ENCODE results near the gene CEP170B.

CEP170B gene

GRCh38 chr14:104872469-104873341 is 7.6 kb downstream of the CEP170B start:
- no peak for TF ChIP-seq NFIC (IDR thresholded peaks at IDR 0.05)
- no peak for TF ChIP-seq EGR1 (IDR thresholded peaks at IDR 0.05)
- TF ChIP-seq FOXM1 (IDR thresholded peaks at IDR 0.05; ENCODE audit: borderline replicate concordance, low read depth): no peak
- no peak for TF ChIP-seq EP300 (IDR thresholded peaks at IDR 0.05; ENCODE audit: borderline replicate concordance)
- TF ChIP-seq ZBTB7A (IDR thresholded peaks at IDR 0.05; ENCODE audit: low read depth): no peak
- TF ChIP-seq, protein P1, sequence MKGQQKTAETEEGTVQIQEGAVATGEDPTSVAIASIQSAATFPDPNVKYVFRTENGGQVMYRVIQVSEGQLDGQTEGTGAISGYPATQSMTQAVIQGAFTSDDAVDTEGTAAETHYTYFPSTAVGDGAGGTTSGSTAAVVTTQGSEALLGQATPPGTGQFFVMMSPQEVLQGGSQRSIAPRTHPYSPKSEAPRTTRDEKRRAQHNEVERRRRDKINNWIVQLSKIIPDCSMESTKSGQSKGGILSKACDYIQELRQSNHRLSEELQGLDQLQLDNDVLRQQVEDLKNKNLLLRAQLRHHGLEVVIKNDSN (IDR thresholded peaks at IDR 0.05): no peak
- TF ChIP-seq TEAD4 (IDR thresholded peaks at IDR 0.05): no peak
- TF ChIP-seq MAX (IDR thresholded peaks at IDR 0.05): no peak
- TF ChIP-seq YY1 (IDR thresholded peaks at IDR 0.05; ENCODE audit: low read depth): no peak
- TF ChIP-seq RAD21 (IDR thresholded peaks at IDR 0.05; ENCODE audit: low read depth): no peak
- TF ChIP-seq TCF12 (IDR thresholded peaks at IDR 0.05; ENCODE audit: low read depth): no peak
- TF ChIP-seq CREB1 (IDR thresholded peaks at IDR 0.05; ENCODE audit: low read depth): no peak
- no peak for TF ChIP-seq REST (IDR thresholded peaks at IDR 0.05; ENCODE audit: low read depth)
- TF ChIP-seq TAF1 (IDR thresholded peaks at IDR 0.05; ENCODE audit: low read depth): no peak

DNA sequence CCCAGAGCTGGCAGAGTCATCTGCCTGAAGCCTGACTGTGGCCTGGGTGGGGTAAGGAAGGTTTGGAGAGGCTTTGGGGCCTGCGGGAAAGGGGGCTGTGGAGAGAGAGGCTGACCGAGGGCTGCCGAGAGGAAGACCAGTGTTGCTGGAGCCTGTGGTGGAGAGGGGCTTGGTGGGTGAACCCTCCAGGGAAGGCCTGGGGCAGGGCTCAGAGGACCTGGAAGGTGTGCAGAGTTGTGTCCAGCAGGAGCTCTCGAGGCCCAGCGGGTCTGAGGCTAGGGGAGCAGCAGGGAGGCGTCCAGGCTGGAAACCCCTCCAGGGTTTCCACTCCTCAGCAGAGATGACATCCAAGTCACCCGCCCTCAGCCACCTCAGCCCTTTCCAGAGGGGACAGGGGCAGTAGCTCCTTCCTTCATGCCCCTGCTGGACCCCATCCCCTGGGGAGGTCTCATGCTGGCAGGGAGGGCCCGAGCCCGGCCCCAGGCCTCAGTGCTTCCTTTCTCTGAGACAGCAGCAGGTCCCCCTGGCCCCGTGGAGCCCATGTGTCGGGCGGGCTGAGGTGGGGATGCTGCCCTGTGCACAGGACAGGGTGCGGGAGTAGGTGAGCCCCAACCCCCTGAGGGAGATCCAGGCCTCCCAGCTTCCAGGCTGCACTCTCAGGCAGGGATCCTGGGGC is 8.4 kb downstream of the CEP170B start:
- TF ChIP-seq CEBPB (IDR thresholded peaks at IDR 0.05): no peak
- TF ChIP-seq CREB1 (IDR thresholded peaks at IDR 0.05; ENCODE audit: low read depth): no peak
- TF ChIP-seq FOXM1 (IDR thresholded peaks at IDR 0.05; ENCODE audit: borderline replicate concordance, low read depth): no peak
- TF ChIP-seq EGR1 (IDR thresholded peaks at IDR 0.05): no peak
- TF ChIP-seq MAX (IDR thresholded peaks at IDR 0.05): no peak
- TF ChIP-seq ZBTB7A (IDR thresholded peaks at IDR 0.05; ENCODE audit: low read depth): no peak
- TF ChIP-seq, protein P1 (IDR thresholded peaks at IDR 0.05): no peak
- no peak for TF ChIP-seq YY1 (IDR thresholded peaks at IDR 0.05; ENCODE audit: low read depth)
- no peak for TF ChIP-seq REST (IDR thresholded peaks at IDR 0.05; ENCODE audit: low read depth)
- no peak for TF ChIP-seq TCF12 (IDR thresholded peaks at IDR 0.05; ENCODE audit: low read depth)
- no peak for TF ChIP-seq EP300 (IDR thresholded peaks at IDR 0.05; ENCODE audit: borderline replicate concordance)
- no peak for TF ChIP-seq RAD21 (IDR thresholded peaks at IDR 0.05; ENCODE audit: low read depth)
- TF ChIP-seq NFIC (IDR thresholded peaks at IDR 0.05): no peak
- TF ChIP-seq TAF1 (IDR thresholded peaks at IDR 0.05; ENCODE audit: low read depth): no peak

GRCh38 chr14:104874110-104874531 is 9.1 kb downstream of the CEP170B start:
- TF ChIP-seq EP300 (IDR thresholded peaks at IDR 0.05; ENCODE audit: borderline replicate concordance) (no peak), YY1 (IDR thresholded peaks at IDR 0.05; ENCODE audit: low read depth) (no peak), EGR1 (IDR thresholded peaks at IDR 0.05) (no peak), CREB1 (IDR thresholded peaks at IDR 0.05; ENCODE audit: low read depth) (no peak), RAD21 (IDR thresholded peaks at IDR 0.05; ENCODE audit: low read depth) (no peak), TAF1 (IDR thresholded peaks at IDR 0.05; ENCODE audit: low read depth) (no peak)

DNA sequence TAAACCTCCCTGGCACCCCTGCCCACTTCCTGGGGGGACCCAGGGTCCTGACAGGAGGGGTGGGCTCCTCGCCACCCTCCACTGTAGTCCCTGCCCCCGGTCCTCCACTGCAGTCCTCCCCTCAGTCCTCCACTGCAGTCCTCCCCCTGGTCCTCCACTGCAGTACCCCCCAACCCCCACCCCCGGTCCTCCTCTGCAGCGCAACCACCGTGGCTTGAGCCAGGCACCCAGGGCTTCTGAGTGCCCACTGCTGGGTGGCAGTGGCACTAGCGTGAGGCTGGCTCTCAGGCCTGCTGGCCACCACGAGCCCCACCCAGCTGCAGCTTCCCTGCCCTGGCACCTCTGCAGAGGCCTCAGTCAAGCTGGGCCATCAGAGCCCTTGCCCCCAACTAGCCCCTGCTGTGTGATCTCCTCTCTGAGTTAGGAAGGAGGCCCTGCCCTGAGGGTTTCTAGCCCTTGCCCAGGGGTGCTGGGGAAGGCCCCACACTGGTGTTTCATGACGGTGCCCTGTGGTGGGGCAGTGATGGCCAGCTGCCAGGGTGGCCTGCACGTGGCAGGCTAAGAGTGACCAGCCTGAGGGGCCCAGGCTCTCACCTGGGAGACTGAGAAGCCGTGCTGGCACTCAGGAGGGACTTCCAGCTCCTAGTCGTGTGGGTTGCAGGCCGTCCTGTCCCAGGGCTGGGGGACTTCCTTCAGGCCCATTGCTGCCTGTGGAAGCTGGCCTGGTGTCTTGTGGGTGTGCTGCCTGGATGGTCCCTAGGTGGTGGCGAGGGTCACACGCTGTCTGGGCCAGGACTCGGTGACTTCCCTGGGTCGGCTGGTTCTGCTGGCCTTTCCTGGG is 9.7 kb downstream of the CEP170B start:
- TF ChIP-seq MAX (IDR thresholded peaks at IDR 0.05) (no peak), RAD21 (IDR thresholded peaks at IDR 0.05; ENCODE audit: low read depth) (no peak), EP300 (IDR thresholded peaks at IDR 0.05; ENCODE audit: borderline replicate concordance) (no peak), YY1 (IDR thresholded peaks at IDR 0.05; ENCODE audit: low read depth) (no peak), REST (IDR thresholded peaks at IDR 0.05; ENCODE audit: low read depth) (no peak), CREB1 (IDR thresholded peaks at IDR 0.05; ENCODE audit: low read depth) (no peak), TEAD4 (IDR thresholded peaks at IDR 0.05) (no peak), TAF1 (IDR thresholded peaks at IDR 0.05; ENCODE audit: low read depth) (no peak), ZBTB7A (IDR thresholded peaks at IDR 0.05; ENCODE audit: low read depth) (no peak), NFIC (IDR thresholded peaks at IDR 0.05) (no peak), FOXM1 (IDR thresholded peaks at IDR 0.05; ENCODE audit: borderline replicate concordance, low read depth) (no peak), TCF12 (IDR thresholded peaks at IDR 0.05; ENCODE audit: low read depth) (no peak), EGR1 (IDR thresholded peaks at IDR 0.05) (no peak), CEBPB (IDR thresholded peaks at IDR 0.05) (no peak)
- TF ChIP-seq, protein P1 (IDR thresholded peaks at IDR 0.05): no peak
